Renal pelvis (tissue), 12 donors: ENCODE measurements around the gene PARP11. TPM values are rescaled to one million over a fixed set of nuclear protein-coding genes. Genes with fewer than 3 reads are reported as not detected.

Experiments used
- DNase-seq: peaks from one replicate; pipeline ENCODE4 v3.0.0-alpha.2; 2013
- long read RNA-seq, 16 experiments: transcript quantifications; one replicate each; lab custom pipeline, GENCODE V29; 2026
- polyA plus RNA-seq, 3 donors: library from polyadenylated mRNA; unstranded; fragments of 120-200 nt; gene quantifications; one replicate each; pipeline ENCODE4 v1.2.1, GENCODE V29; 2013; ENCODE audit not compliant: insufficient read length in 3 of 3

The PARP11 gene
- polyA plus RNA-seq: 10 to 100 TPM; 15.8 to 19.2 (median 17.6) TPM
- long read RNA-seq, donor 1, full-length matches to known transcripts: 5 of 5 reads
- long read RNA-seq, donor 1, partial matches to known transcripts: 0 of 5 reads
- long read RNA-seq, donor 1, other reads (novel, unspliced or antisense): 0 of 5 reads
- long read RNA-seq, donor 2, full-length matches to known transcripts: 5 of 5 reads
- long read RNA-seq, donor 2, partial matches to known transcripts: 0 of 5 reads
- long read RNA-seq, donor 2, other reads (novel, unspliced or antisense): 0 of 5 reads
- long read RNA-seq, donor 3, full-length matches to known transcripts: 4 of 4 reads
- long read RNA-seq, donor 3, partial matches to known transcripts: 0 of 4 reads
- long read RNA-seq, donor 3, other reads (novel, unspliced or antisense): 0 of 4 reads
- long read RNA-seq, donor 4, full-length matches to known transcripts: 3 of 3 reads
- long read RNA-seq, donor 4, partial matches to known transcripts: 0 of 3 reads
- long read RNA-seq, donor 4, other reads (novel, unspliced or antisense): 0 of 3 reads
- long read RNA-seq, donor 5, full-length matches to known transcripts: 2 of 2 reads
- long read RNA-seq, donor 5, partial matches to known transcripts: 0 of 2 reads
- long read RNA-seq, donor 5, other reads (novel, unspliced or antisense): 0 of 2 reads
- long read RNA-seq, donor 6, full-length matches to known transcripts: 4 of 4 reads
- long read RNA-seq, donor 6, partial matches to known transcripts: 0 of 4 reads
- long read RNA-seq, donor 6, other reads (novel, unspliced or antisense): 0 of 4 reads
- long read RNA-seq, donor 7, full-length matches to known transcripts: 5 of 5 reads
- long read RNA-seq, donor 7, partial matches to known transcripts: 0 of 5 reads
- long read RNA-seq, donor 7, other reads (novel, unspliced or antisense): 0 of 5 reads
- long read RNA-seq, donor 8, full-length matches to known transcripts: 1 of 1 reads
- long read RNA-seq, donor 8, partial matches to known transcripts: 0 of 1 reads
- long read RNA-seq, donor 8, other reads (novel, unspliced or antisense): 0 of 1 reads
- long read RNA-seq, donor 9, full-length matches to known transcripts: 1 of 1 reads
- long read RNA-seq, donor 9, partial matches to known transcripts: 0 of 1 reads
- long read RNA-seq, donor 9, other reads (novel, unspliced or antisense): 0 of 1 reads
- long read RNA-seq, donor 10, full-length matches to known transcripts: 4 of 4 reads
- long read RNA-seq, donor 10, partial matches to known transcripts: 0 of 4 reads
- long read RNA-seq, donor 10, other reads (novel, unspliced or antisense): 0 of 4 reads
- long read RNA-seq, donor 11, full-length matches to known transcripts: 2 of 2 reads
- long read RNA-seq, donor 11, partial matches to known transcripts: 0 of 2 reads
- long read RNA-seq, donor 11, other reads (novel, unspliced or antisense): 0 of 2 reads
- long read RNA-seq, donor 12, full-length matches to known transcripts: 2 of 2 reads
- long read RNA-seq, donor 12, partial matches to known transcripts: 0 of 2 reads
- long read RNA-seq, donor 12, other reads (novel, unspliced or antisense): 0 of 2 reads
- long read RNA-seq, donor 13: 0 reads
- long read RNA-seq, donor 14: 0 reads
- long read RNA-seq, donor 15, full-length matches to known transcripts: 5 of 5 reads
- long read RNA-seq, donor 15, partial matches to known transcripts: 0 of 5 reads
- long read RNA-seq, donor 15, other reads (novel, unspliced or antisense): 0 of 5 reads
- long read RNA-seq, donor 16, full-length matches to known transcripts: 2 of 20 reads
- long read RNA-seq, donor 16, partial matches to known transcripts: 18 of 20 reads
- long read RNA-seq, donor 16, other reads (novel, unspliced or antisense): 0 of 20 reads

- DNase-seq: peak; percentile 98
These were observed at the start of gene PARP11 for GRCh38 chr12:3872800-3873636. TSS of gene PARP11 (minus strand) at chr12:3873399. CDS start at chr12:3873229, 170 bp downstream.

- no peak for DNase-seq
These were observed 48.8 kb upstream of the PARP11 start for GRCh38 chr12:3922033-3922432.

GRCh38 chr12:3921526-3921925 is 48.3 kb upstream of the PARP11 start:
- no peak for DNase-seq

GRCh38 chr12:3921151-3921471 is 47.9 kb upstream of the PARP11 start:
- DNase-seq: no peak

- peak; percentile 82 for DNase-seq
These were observed 47.4 kb upstream of the PARP11 start for GRCh38 chr12:3920351-3921150.

- DNase-seq: peak; percentile 71
These were observed 40.1 kb upstream of the PARP11 start for GRCh38 chr12:3913278-3913677.

- no peak for DNase-seq
These were observed 39.7 kb upstream of the PARP11 start for GRCh38 chr12:3912863-3913262.

- DNase-seq: no peak
These were observed 38.2 kb upstream of the PARP11 start for GRCh38 chr12:3911409-3911808.

- no peak for DNase-seq
These were observed 32.5 kb upstream of the PARP11 start for GRCh38 chr12:3905664-3906063.

GRCh38 chr12:3904999-3905398 is 31.8 kb upstream of the PARP11 start:
- no peak for DNase-seq

GRCh38 chr12:3902921-3903320 is 29.7 kb upstream of the PARP11 start:
- DNase-seq: no peak

GRCh38 chr12:3901116-3901515 is 27.9 kb upstream of the PARP11 start:
- no peak for DNase-seq

- DNase-seq: no peak
These were observed 25.6 kb upstream of the PARP11 start for GRCh38 chr12:3898756-3899155.

GRCh38 chr12:3897371-3897971 is 24.3 kb upstream of the PARP11 start:
- DNase-seq: no peak

GRCh38 chr12:3896801-3897351 is 23.7 kb upstream of the PARP11 start:
- DNase-seq: no peak

- DNase-seq: no peak
These were observed 23.2 kb upstream of the PARP11 start for GRCh38 chr12:3896356-3896755.

- DNase-seq: no peak
These were observed 19.4 kb upstream of the PARP11 start for GRCh38 chr12:3892631-3893030.

GRCh38 chr12:3891201-3891600 is 18.0 kb upstream of the PARP11 start:
- no peak for DNase-seq
